Thoracic aorta (tissue), 2 donors: ENCODE data around the gene METAP1. TPM values are rescaled to one million over a fixed set of nuclear protein-coding genes. Genes with fewer than 3 reads are reported as not detected.

Experiments
- ATAC-seq: fragments of 150-250 bp; one replicate; pipeline ENCODE4 v1.8.0; 2017; ENCODE audit warnings: low read depth; ENCODE audit not compliant: insufficient number of reproducible peaks, low FRiP score
- DNase-seq: peaks from one replicate; pipeline ENCODE4 v3.0.0-alpha.2; 2020; ENCODE audit warnings: low spot score
- H3K27ac ChIP-seq, 2 donors: fragments of 200-600 bp; sonication (generic); 1 replicate in 1 of 2; 2 replicates in 1 of 2; pipeline ENCODE4 v1.5.1; 2016; ENCODE audit warnings: mild to moderate bottlenecking in 2 of 2, moderate library complexity in 2 of 2
- H3K27me3 ChIP-seq: fragments of 200-600 bp; sonication (generic); replicated peaks from 2 replicates; pipeline ENCODE4 v1.6.0; 2016; ENCODE audit warnings: mild to moderate bottlenecking; ENCODE audit not compliant: insufficient read depth
- H3K36me3 ChIP-seq: fragments of 200-600 bp; sonication (generic); one replicate; pipeline ENCODE4 v1.5.1; 2016
- H3K4me1 ChIP-seq, 2 donors: fragments of 200-600 bp; sonication (generic); 1 replicate in 1 of 2; 2 replicates in 1 of 2; pipeline versions ENCODE4 v1.5.1 to v1.6.0; 2016; ENCODE audit warnings: low read depth in 2 of 2, mild to moderate bottlenecking in 1 of 2; ENCODE audit not compliant: control insufficient read depth in 1 of 2
- H3K4me3 ChIP-seq: fragments of 200-600 bp; sonication (generic); 2 replicates; pipeline ENCODE4 v1.5.1; 2016; ENCODE audit warnings: mild to moderate bottlenecking
- H3K9me3 ChIP-seq: fragments of 200-600 bp; sonication (generic); 2 replicates; pipeline ENCODE4 v1.5.1; 2016
- CTCF ChIP-seq: fragments of 200-600 bp; sonication (generic); IDR thresholded peaks from one replicate; pipeline ENCODE4 v1.5.1; 2019; ENCODE audit warnings: antibody characterized with exemption
- total RNA-seq, 2 donors: library from RNA; depleted of rRNA; stranded (reverse); fragments of >200 nt; gene quantifications; one replicate each; pipeline versions ENCODE4 v1.1.0 to v1.2.3, GENCODE V29; 2016

The METAP1 gene
- total RNA-seq, 2 donors from 2014 or later, result 39.7 to 54.9 TPM

DNA sequence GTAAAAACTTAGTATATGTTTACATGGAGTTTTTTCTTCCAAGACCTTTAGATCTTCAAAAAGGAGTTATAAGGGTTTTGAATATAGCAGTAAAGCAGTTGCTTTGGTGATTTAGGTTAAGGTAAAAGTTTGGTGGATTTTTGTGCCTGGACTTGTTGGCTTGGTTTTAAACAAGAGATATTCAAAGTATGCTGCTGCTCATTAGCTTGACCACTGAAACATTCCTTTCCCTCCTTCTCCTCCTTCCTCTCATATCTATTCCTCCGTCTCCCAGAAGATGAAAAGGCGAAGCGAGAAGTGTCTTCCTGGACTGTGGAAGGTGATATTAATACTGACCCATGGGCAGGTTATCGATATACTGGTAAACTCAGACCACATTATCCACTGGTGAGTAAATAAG lies 38.4 kb downstream of the METAP1 start:
- Histone ChIP-seq H3K9me3 (peaks cover 4% of the 10 kb centered on the region), H3K4me3 (no peak overlapping the region), H3K4me1 (peaks cover 0 to 7% of the 10 kb centered on the region in 2 donors), H3K27me3 (no peaks in the 10 kb centered on the region), H3K27ac (no peak overlapping the region), H3K36me3 (peaks cover 7% of the 10 kb centered on the region)
- no peak for TF ChIP-seq CTCF
- ATAC-seq, result no peak
- no peak for DNase-seq

- no peak for TF ChIP-seq CTCF
- H3K9me3 ChIP-seq, result peaks cover 4% of the 10 kb centered on the region
- no peaks in the 10 kb centered on the region for H3K4me1 ChIP-seq
- no peak overlapping the region for H3K27ac ChIP-seq
- DNase-seq (no peak), ATAC-seq (no peak)
- H3K4me3 ChIP-seq, result no peak overlapping the region
- no peaks in the 10 kb centered on the region for H3K27me3 ChIP-seq
- H3K36me3 ChIP-seq, result peaks cover 11% of the 10 kb centered on the region
Measured at GRCh38 chr4:99038213-99038612, 42.7 kb downstream of the METAP1 start.

GRCh38 chr4:99043346-99043745 lies 47.8 kb downstream of the METAP1 start:
- Histone ChIP-seq H3K4me1 (peaks cover 0 to 6% of the 10 kb centered on the region in 2 donors), H3K9me3 (peaks cover under 1% of the 10 kb centered on the region), H3K27ac (no peak overlapping the region)

GRCh38 chr4:99047710-99048109 lies 52.2 kb downstream of the METAP1 start:
- H3K36me3 ChIP-seq, result peaks cover 5% of the 10 kb centered on the region
- ATAC-seq, result no peak

More at GRCh38 chr4:99043346-99043745, 47.8 kb downstream of the METAP1 start:
- ATAC-seq (no peak), DNase-seq (no peak)
- no peak for TF ChIP-seq CTCF
- Histone ChIP-seq H3K27me3 (no peaks in the 10 kb centered on the region), H3K36me3 (peaks cover 7% of the 10 kb centered on the region), H3K4me3 (no peak overlapping the region)

GRCh38 chr4:99052902-99053301 lies 57.4 kb downstream of the METAP1 start:
- no peak for ATAC-seq
- peaks cover 7% of the 10 kb centered on the region for H3K36me3 ChIP-seq

More at GRCh38 chr4:99047710-99048109, 52.2 kb downstream of the METAP1 start:
- Histone ChIP-seq H3K4me3 (no peak overlapping the region), H3K27me3 (no peaks in the 10 kb centered on the region), H3K27ac (no peak overlapping the region), H3K4me1 (peaks cover 0 to 6% of the 10 kb centered on the region in 2 donors), H3K9me3 (no peaks in the 10 kb centered on the region)
- no peak for DNase-seq
- TF ChIP-seq CTCF, result no peak

More at GRCh38 chr4:99052902-99053301, 57.4 kb downstream of the METAP1 start:
- H3K4me1 ChIP-seq, result peaks cover 0 to 5% of the 10 kb centered on the region in 2 donors
- no peak overlapping the region for H3K4me3 ChIP-seq
- H3K27ac ChIP-seq, result no peak overlapping the region
- no peak for TF ChIP-seq CTCF
- no peak for DNase-seq
- no peaks in the 10 kb centered on the region for H3K27me3 ChIP-seq
- H3K9me3 ChIP-seq, result no peaks in the 10 kb centered on the region
